Gastroesophageal sphincter (tissue), 4 donors: Measurements from ENCODE around the gene RETREG1. TPM values are rescaled to one million over a fixed set of nuclear protein-coding genes. Genes with fewer than 3 reads are reported as not detected.
"Not testable (repeated sequence)": the region's sequence is repeated elsewhere in the genome, so short reads cannot be mapped to it uniquely, and the experiment has no call there.

ENCODE experiments used
- ATAC-seq: fragments of 150-250 bp; one replicate; pipeline ENCODE4 v1.9.1; 2016; ENCODE audit warnings: mild to moderate bottlenecking, moderate library complexity
- H3K27ac ChIP-seq, 4 donors: fragments of 200-600 bp; sonication (generic) in 3 of 4; 1 replicate in 3 of 4; 2 replicates in 1 of 4; pipeline ENCODE4 v1.5.1; 2016 to 2019
- H3K27me3 ChIP-seq: fragments of 200-600 bp; sonication (generic); one replicate; pipeline ENCODE4 v1.5.1; 2019
- H3K36me3 ChIP-seq, 2 donors: fragments of 200-600 bp; sonication (generic); one replicate each; pipeline ENCODE4 v1.5.1; 2019; ENCODE audit warnings: control low read depth in 1 of 2
- H3K4me1 ChIP-seq, 3 donors: fragments of 200-600 bp; sonication (generic); 1 replicate in 2 of 3; 2 replicates in 1 of 3; pipeline ENCODE4 v1.5.1; 2016 to 2019; ENCODE audit warnings: control low read depth in 2 of 3
- H3K4me3 ChIP-seq, 2 donors: fragments of 200-600 bp; sonication (generic); one replicate each; pipeline ENCODE4 v1.5.1; 2019; ENCODE audit warnings: mild to moderate bottlenecking in 1 of 2, moderate library complexity in 1 of 2
- H3K9me3 ChIP-seq, 3 donors: fragments of 200-600 bp; sonication (generic); one replicate each; pipeline ENCODE4 v1.5.1; 2017 to 2019; ENCODE audit warnings: control low read depth in 2 of 3
- CTCF ChIP-seq, 4 experiments: fragments of 200-600 bp in 2 of 4; fragments of 450-650 bp in 2 of 4; sonication (generic) in 1 of 4; IDR thresholded peaks; one replicate each; pipeline ENCODE4 v1.5.1; 2017 to 2019; ENCODE audit warnings: antibody characterized with exemption in 4 of 4, mild to moderate bottlenecking in 2 of 4, moderate library complexity in 2 of 4
- EP300 ChIP-seq: sonication (generic); formaldehyde crosslinking; IDR thresholded peaks from one replicate; pipeline ENCODE4 v1.6.1; 2017; ENCODE audit warnings: antibody characterized with exemption, mild to moderate bottlenecking
- POLR2A ChIP-seq, 2 donors: fragments of 450-650 bp; IDR thresholded peaks; one replicate each; pipeline ENCODE4 v1.6.1; 2017; ENCODE audit warnings: antibody characterized with exemption in 2 of 2, mild to moderate bottlenecking in 2 of 2, moderate library complexity in 1 of 2
- POLR2AphosphoS5 ChIP-seq: sonication (generic); formaldehyde crosslinking; IDR thresholded peaks from one replicate; pipeline ENCODE4 v1.6.1; 2017; ENCODE audit warnings: antibody characterized with exemption
- WGBS, 2 donors: methylation state at CpG; one replicate each; pipeline ENCODE4 v1.1.5; 2018; ENCODE audit warnings: low coverage in 1 of 2; 5-methylcytosine and 5-hydroxymethylcytosine counted together
- total RNA-seq, 4 donors: library from RNA; depleted of rRNA; stranded (reverse); fragments of >200 nt; gene quantifications; one replicate each; pipeline ENCODE4 v1.1.0, GENCODE V29; 2016

The RETREG1 gene
- total RNA-seq, 4 donors from 2014 or later = 7.3 to 21.3 (median 15.7) TPM

- Histone ChIP-seq H3K27me3 (no peaks in the 10 kb centered on the region), H3K4me1 (no peaks in the 10 kb centered on the region), H3K9me3 (no peaks in the 10 kb centered on the region), H3K36me3 (no peaks in the 10 kb centered on the region), H3K4me3 (no peak overlapping the region), H3K27ac (no peak overlapping the region)
- no peak for ATAC-seq
- TF ChIP-seq POLR2A (IDR thresholded peaks at IDR 0.05) (no peak), EP300 (no peak), POLR2AphosphoS5 (no peak), CTCF (IDR thresholded peaks at IDR 0.05) (no peak)
Measured at GRCh38 chr5:16483361-16483760, 133.4 kb downstream of the RETREG1 start.

- H3K4me1 ChIP-seq = no peaks in the 10 kb centered on the region
- H3K27me3 ChIP-seq = no peaks in the 10 kb centered on the region
- H3K27ac ChIP-seq = no peak overlapping the region
- no peaks in the 10 kb centered on the region for H3K36me3 ChIP-seq
- TF ChIP-seq CTCF (IDR thresholded peaks at IDR 0.05) (no peak), POLR2A (IDR thresholded peaks at IDR 0.05) (no peak), EP300 (no peak), POLR2AphosphoS5 (no peak)
- no peaks in the 10 kb centered on the region for H3K9me3 ChIP-seq
- WGBS, 2 donors = 70 to 88% methylated on average over 2 of the region's 2 CpGs
- ATAC-seq = no peak
- no peak overlapping the region for H3K4me3 ChIP-seq
Measured at GRCh38 chr5:16482891-16483290, 133.9 kb downstream of the RETREG1 start.

GRCh38 chr5:16480821-16481538 is 135.8 kb downstream of the RETREG1 start:
- no peak for TF ChIP-seq POLR2AphosphoS5
- no peak for TF ChIP-seq CTCF (IDR thresholded peaks at IDR 0.05)
- TF ChIP-seq EP300 = no peak
- TF ChIP-seq POLR2A (IDR thresholded peaks at IDR 0.05) = no peak
- Histone ChIP-seq H3K36me3 (no peaks in the 10 kb centered on the region), H3K4me1 (no peaks in the 10 kb centered on the region), H3K27ac (no peak overlapping the region), H3K27me3 (no peaks in the 10 kb centered on the region), H3K9me3 (no peaks in the 10 kb centered on the region), H3K4me3 (no peak overlapping the region)
- 68 to 84% methylated on average over 6 of the region's 6 CpGs for WGBS, 2 donors
- no peak for ATAC-seq

- H3K27me3 ChIP-seq = no peaks in the 10 kb centered on the region
- ATAC-seq = no peak
- H3K4me3 ChIP-seq = no peak overlapping the region
- no peaks in the 10 kb centered on the region for H3K9me3 ChIP-seq
- no peaks in the 10 kb centered on the region for H3K4me1 ChIP-seq
- peaks cover 0 to under 1% of the 10 kb centered on the region in 2 donors for H3K36me3 ChIP-seq
- TF ChIP-seq POLR2A (IDR thresholded peaks at IDR 0.05) (no peak), POLR2AphosphoS5 (no peak), EP300 (no peak), CTCF (IDR thresholded peaks at IDR 0.05) (no peak)
- H3K27ac ChIP-seq = no peak overlapping the region
Measured at GRCh38 chr5:16480144-16480543, 136.7 kb downstream of the RETREG1 start.

- Histone ChIP-seq H3K27ac (no peak overlapping the region), H3K36me3 (peaks cover 0 to 5% of the 10 kb centered on the region in 2 donors), H3K27me3 (no peaks in the 10 kb centered on the region), H3K4me1 (no peaks in the 10 kb centered on the region), H3K9me3 (no peaks in the 10 kb centered on the region), H3K4me3 (no peak overlapping the region)
- 20 to 21% methylated on average over 3 of the region's 3 CpGs for WGBS, 2 donors
- ATAC-seq = no peak
- TF ChIP-seq EP300 (no peak), POLR2AphosphoS5 (no peak), CTCF (IDR thresholded peaks at IDR 0.05) (no peak), POLR2A (IDR thresholded peaks at IDR 0.05) (no peak)
Measured at GRCh38 chr5:16477541-16477940, 139.3 kb downstream of the RETREG1 start.

- H3K27me3 ChIP-seq, H3K36me3 ChIP-seq, H3K4me1 ChIP-seq, H3K9me3 ChIP-seq, ATAC-seq, H3K27ac ChIP-seq, H3K4me3 ChIP-seq: not testable (repeated sequence)
- 90 to 100% methylated on average over 3 of the region's 3 CpGs for WGBS, 2 donors
Measured at GRCh38 chr5:16476417-16476816, 140.4 kb downstream of the RETREG1 start.
